GM21390 (cell line): ENCODE data around the gene KCNB1.

ENCODE experiments used
- ATAC-seq: cut with Tn5 transposase; IDR thresholded peaks from one replicate; pipeline ENCODE4 v1.9.1; 2021; ENCODE audit not compliant: unreplicated experiment

KCNB1 gene

DNA sequence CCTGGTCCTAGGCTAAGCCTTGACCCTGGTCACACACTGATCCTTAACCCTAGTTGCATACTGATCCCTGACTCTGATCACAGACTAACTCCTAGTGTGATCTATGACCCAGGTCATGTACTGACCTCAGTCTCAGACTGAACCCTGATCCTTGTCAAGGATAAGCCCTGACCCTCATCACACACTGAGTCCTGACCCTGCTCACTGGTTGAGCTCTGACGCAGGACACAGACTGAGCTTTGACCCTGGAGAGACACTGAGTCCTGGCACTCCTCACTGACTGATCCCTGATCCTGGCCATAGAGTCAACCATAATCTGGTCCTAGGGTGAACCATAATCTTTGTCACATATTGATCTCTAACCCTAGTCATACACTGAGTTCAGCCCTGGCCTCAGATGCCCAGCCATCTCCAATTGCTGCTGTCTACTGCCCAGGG is 37.9 kb downstream of the KCNB1 start:
- ATAC-seq, result no peak

DNA sequence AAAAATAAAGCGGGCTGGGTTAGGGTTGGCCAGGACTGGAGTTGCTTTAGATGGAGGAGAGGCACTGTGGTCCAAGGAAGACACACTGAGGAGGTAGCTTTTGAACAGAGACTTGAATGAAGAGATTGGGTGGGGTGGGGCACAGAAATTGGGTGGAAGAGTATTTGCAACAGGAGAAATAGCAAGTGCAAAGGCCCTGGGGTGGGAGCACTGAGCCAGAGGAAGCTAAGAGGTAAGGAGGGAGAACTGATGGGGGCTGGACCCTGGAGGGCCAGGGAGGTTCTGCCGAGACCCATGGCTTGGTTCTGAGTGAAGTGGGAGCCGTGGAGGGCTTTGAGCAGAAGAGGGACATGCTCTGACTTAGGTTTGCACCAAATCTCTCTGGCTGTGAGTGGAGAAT is 45.4 kb downstream of the KCNB1 start:
- ATAC-seq, result no peak

GRCh38 chr20:49435639-49436038 is 46.8 kb downstream of the KCNB1 start:
- ATAC-seq, result no peak

- ATAC-seq, result no peak
These were observed 49.1 kb downstream of the KCNB1 start for GRCh38 chr20:49433333-49433732.

GRCh38 chr20:49432550-49432949 is 49.9 kb downstream of the KCNB1 start:
- ATAC-seq, result no peak

- ATAC-seq, result no peak
These were observed 51.1 kb downstream of the KCNB1 start for GRCh38 chr20:49431329-49431728.

DNA sequence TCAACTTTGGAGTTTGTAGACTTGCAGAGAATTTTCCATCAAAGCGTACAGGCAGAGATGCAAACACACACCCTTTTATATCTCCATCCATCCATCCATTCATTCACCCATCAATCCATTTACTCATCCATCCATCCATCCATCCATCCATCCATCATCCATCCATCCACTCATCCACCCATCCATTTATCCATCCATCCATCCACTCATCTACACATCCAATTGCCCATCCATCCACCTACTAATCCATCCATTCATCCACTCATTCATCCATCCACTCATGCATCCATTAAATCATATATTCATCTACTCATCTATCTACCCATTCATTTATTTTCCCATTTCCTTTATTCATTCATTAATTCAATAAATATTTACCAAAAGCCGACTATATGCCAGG is 52.1 kb downstream of the KCNB1 start:
- ATAC-seq, result no peak

DNA sequence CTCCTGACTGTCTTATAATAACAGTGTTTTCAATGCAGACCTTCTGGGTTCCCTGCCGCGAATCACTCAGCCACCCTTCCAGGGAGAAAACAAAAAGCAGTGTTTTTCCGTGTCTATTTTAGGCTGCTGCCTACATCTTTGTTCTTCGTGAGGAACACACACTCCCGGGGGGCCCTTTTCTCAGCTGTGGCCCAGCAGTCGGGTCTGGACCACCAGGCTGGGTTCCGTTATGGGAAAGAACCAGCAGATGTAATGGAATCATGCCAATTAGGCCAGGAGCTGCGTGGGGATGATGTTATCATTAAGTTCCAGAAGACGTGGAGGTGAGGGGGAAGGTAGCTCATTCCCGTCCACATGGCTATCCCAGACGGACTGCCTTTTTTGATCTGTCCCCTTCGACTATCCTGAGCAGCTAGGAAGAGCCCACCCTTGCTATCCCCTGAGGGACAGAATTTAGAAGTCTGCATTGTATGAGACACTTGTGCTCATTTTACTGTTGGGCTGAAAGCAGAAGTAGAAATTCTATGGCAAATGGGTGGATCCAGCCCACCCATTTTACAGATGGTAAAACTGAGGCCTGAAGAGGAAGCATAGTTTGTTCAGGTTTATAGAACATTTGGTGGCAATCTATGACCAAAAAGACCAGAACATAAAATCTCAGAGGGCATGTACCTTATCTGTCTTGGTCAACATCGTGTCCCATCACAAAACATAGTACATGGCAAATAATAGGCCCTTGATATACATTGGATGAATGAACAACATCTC is 54.5 kb downstream of the KCNB1 start:
- ATAC-seq, result no peak

GRCh38 chr20:49426873-49427272 is 55.6 kb downstream of the KCNB1 start:
- no peak for ATAC-seq

DNA sequence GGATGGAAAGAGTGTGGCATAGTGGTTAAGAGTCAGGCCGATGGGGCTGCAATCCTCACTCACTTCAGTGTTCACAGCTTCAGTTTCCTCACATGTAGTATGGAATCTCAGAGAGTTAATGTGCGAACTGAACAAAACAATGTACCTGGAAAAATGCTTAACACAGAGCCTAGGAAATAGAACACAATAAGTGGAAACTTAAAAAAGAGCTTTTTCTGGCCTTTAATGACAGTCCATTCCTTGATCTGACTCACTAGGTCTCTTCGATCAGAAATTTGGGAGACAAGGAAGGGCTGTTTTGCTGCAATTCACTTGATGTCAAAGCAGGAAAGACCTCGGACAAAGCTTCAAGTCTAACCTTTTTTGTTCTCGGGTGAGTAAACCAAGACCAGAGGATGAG is 56.1 kb downstream of the KCNB1 start:
- no peak for ATAC-seq

DNA sequence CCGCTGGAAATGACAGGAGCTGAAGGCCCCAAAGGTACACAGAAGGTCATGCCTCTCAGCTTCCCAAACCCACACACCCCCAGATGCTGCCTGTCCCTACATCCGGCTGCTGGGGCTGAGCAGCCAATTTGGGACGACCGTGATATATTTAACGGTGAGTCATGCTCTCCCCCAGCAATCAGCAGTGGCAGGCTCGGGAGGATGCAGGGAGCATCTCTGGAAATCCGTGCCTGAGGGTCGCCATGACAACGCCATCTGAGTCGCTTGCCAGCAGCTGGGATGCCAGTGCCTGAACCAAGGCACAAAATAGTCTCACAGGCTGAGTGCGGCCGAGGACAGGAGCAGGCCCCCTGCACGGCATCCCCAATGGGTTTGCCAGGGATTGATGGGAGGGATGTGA is 57.9 kb downstream of the KCNB1 start:
- ATAC-seq, result no peak

DNA sequence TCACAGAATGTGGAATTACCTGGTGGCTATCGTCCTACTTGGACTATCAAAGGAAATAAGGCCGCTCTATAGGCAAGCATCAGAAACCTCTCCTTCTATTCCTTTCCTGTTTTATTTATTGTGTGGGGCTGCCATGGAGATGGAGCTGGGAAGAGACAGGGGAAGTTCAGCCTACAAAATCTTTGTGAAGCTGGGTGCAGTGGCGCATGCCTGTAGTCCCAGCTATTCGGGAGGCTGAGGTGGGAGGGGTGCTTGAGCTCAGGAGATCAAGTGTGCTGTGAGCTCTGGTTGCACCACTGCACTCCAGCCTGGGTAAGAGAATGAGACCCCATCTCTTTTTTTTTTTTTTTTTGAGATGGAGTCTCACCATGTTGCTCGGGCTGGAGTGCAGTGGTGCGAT is 60.3 kb downstream of the KCNB1 start:
- no peak for ATAC-seq

GRCh38 chr20:49420811-49421295 is 61.6 kb downstream of the KCNB1 start:
- ATAC-seq, result no peak

GRCh38 chr20:49420292-49420691 is 62.2 kb downstream of the KCNB1 start:
- no peak for ATAC-seq

- ATAC-seq, result no peak
These were observed 62.7 kb downstream of the KCNB1 start for GRCh38 chr20:49419785-49420184.

GRCh38 chr20:49418809-49419208 is 63.7 kb downstream of the KCNB1 start:
- no peak for ATAC-seq

GRCh38 chr20:49417843-49418555 is 64.5 kb downstream of the KCNB1 start:
- no peak for ATAC-seq

DNA sequence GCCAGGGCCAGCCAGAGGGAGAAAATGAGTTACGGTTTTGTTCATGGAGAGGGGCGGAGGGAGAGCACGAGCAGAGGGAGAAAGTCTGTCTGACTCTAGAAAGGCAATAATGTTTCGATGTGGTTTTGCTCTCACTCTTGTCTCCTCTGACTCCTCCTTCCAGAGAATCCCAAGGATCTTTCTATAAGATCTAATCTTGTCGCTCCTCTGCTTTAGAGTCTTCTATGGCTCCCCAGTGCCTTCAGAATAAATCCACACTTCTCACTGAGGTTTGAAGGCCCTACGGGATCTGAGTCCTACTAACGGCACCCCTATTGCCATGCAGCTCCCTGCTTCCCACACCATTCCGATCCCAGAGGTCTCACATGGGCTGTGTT is 66.8 kb downstream of the KCNB1 start:
- ATAC-seq, result no peak

DNA sequence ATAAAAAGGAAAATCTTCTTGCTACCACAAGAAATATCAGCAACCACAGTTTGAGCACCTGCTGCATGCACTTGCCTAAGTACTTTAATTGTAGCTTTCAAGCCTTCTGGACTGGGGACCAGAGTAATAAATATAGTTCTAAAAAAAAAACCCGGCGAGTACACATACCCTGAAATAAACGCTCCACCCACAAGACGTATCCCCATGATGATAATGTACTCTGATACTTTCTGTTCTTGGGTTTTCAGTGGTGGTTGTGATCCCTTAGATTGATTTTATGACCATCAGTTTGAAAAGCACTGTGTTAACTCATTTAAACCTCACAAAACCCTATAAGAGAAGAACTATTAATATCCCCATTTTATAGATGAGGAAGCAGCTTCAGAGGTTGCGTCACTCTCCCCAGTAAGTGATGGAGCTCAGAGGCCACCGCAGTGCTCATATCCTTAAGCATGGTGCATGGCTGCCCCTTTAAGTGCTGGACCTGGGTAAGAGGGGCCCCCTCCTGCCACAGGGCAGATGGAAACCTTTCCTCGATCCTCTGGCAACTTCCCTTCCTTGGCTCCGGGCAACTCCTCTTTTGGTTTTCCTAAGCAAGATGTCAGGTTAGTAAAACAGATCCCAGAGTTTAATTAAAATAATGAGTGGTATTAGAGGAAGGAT is 67.3 kb downstream of the KCNB1 start:
- ATAC-seq, result no peak

DNA sequence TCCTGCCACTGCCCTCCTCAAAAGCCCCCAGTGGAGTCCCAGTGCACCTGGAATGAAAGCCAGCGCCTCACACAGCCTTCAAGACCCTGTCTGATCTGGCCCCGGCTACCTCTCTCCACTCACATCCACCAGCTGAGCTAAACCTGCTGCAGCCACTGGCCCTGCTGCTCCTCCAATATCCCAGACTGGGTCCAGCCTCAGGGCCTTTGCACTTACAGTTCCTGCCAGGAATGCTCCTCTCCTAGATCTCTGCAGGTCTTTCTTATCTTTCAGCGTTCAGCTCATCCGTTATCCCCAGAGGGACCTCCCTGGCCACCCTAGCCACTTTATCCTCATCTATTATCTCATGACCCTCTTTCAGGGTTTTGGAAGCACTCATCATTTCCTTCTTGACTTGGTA is 68.8 kb downstream of the KCNB1 start:
- ATAC-seq, result no peak

DNA sequence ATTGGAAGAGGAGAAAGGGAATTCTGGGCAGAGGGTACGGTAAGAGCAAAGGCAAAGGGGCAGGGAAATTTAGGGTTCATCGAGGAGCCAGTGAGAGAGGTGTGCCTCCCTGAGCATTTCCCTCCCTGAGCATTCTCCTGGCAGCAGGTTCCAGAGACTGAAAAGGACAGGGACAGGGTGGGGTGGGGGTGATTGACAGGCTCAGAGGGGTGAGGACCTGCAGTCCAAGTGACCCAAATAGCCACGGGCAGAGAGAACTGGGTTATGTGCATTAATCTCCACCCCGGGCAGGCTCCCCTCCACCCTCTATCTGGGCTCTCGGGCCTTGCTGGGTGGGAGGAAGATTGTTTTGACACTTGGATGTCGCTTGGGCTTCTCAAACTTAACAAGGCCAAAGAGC is 69.5 kb downstream of the KCNB1 start:
- no peak for ATAC-seq

GRCh38 chr20:49412254-49412653 is 70.2 kb downstream of the KCNB1 start:
- no peak for ATAC-seq
